Endothelial cell (in vitro differentiated cells): ENCODE measurements around the gene CXCL8. TPM values are rescaled to one million over a fixed set of nuclear protein-coding genes. Genes with fewer than 3 reads are reported as not detected.

Experiments
- DNase-seq: peaks from one replicate; pipeline ENCODE4 v3.0.0; 2021; ENCODE audit warnings: low spot score
- H3K27ac Mint-ChIP-seq: one replicate; pipeline ENCODE4 v1.8.0; 2021; ENCODE audit warnings: mixed read lengths, inconsistent platforms; ENCODE audit not compliant: unreplicated experiment
- H3K27me3 Mint-ChIP-seq: one replicate; pipeline ENCODE4 v1.8.0; 2021; ENCODE audit warnings: mild to moderate bottlenecking, moderate library complexity, mixed read lengths, inconsistent platforms; ENCODE audit not compliant: unreplicated experiment
- H3K36me3 Mint-ChIP-seq: one replicate; pipeline ENCODE4 v1.8.0; 2021; ENCODE audit warnings: mild to moderate bottlenecking, low read depth, mixed read lengths, inconsistent platforms; ENCODE audit not compliant: unreplicated experiment
- H3K4me1 Mint-ChIP-seq: one replicate; pipeline ENCODE4 v1.8.0; 2021; ENCODE audit warnings: mild to moderate bottlenecking, mixed read lengths, inconsistent platforms; ENCODE audit not compliant: unreplicated experiment
- H3K4me3 Mint-ChIP-seq: one replicate; pipeline ENCODE4 v1.8.0; 2021; ENCODE audit warnings: mild to moderate bottlenecking, mixed read lengths, inconsistent platforms; ENCODE audit not compliant: unreplicated experiment
- H3K9me3 Mint-ChIP-seq: one replicate; pipeline ENCODE4 v1.8.0; 2021; ENCODE audit warnings: mixed read lengths, inconsistent platforms; ENCODE audit not compliant: unreplicated experiment
- CTCF ChIP-seq: fragments of 200-600 bp; sonication (generic); IDR thresholded peaks from one replicate; pipeline ENCODE4 v1.5.0; 2021; ENCODE audit warnings: antibody characterized with exemption; ENCODE audit not compliant: unreplicated experiment
- total RNA-seq: library from RNA; stranded (reverse); fragmentation: NEBNext Ultra II Directional; extraction: Animal tissue kit (Norgen Biotek cat#: 25700); gene quantifications from one replicate; pipeline ENCODE4 v1.2.1, GENCODE V29; 2021; ENCODE audit not compliant: unreplicated experiment

CXCL8 gene
- total RNA-seq, 1 donor from 2014 or later = not detected

GRCh38 chr4:73707918-73708577 lies 32.3 kb upstream of the CXCL8 start:
- H3K27ac Mint-ChIP-seq = no peak overlapping the region
- H3K4me1 Mint-ChIP-seq = peaks cover 22% of the 10 kb centered on the region
- H3K9me3 Mint-ChIP-seq = no peaks in the 10 kb centered on the region
- no peak for DNase-seq
- TF ChIP-seq CTCF = no peak
- H3K27me3 Mint-ChIP-seq = no peaks in the 10 kb centered on the region
- H3K4me3 Mint-ChIP-seq = no peak overlapping the region
- H3K36me3 Mint-ChIP-seq = no peaks in the 10 kb centered on the region

GRCh38 chr4:73709451-73710033 lies 30.8 kb upstream of the CXCL8 start:
- no peak for TF ChIP-seq CTCF
- Mint-ChIP-seq H3K27ac (no peak overlapping the region), H3K27me3 (no peaks in the 10 kb centered on the region), H3K4me1 (peaks cover 22% of the 10 kb centered on the region), H3K4me3 (no peak overlapping the region), H3K9me3 (no peaks in the 10 kb centered on the region), H3K36me3 (no peaks in the 10 kb centered on the region)
- no peak for DNase-seq

- peaks cover 17% of the 10 kb centered on the region for H3K4me1 Mint-ChIP-seq
- DNase-seq = no peak
- no peak overlapping the region for H3K4me3 Mint-ChIP-seq
- no peaks in the 10 kb centered on the region for H3K36me3 Mint-ChIP-seq
- no peaks in the 10 kb centered on the region for H3K9me3 Mint-ChIP-seq
- TF ChIP-seq CTCF = no peak
- no peaks in the 10 kb centered on the region for H3K27me3 Mint-ChIP-seq
- H3K27ac Mint-ChIP-seq = no peak overlapping the region
These were observed 30.3 kb upstream of the CXCL8 start for GRCh38 chr4:73710094-73710493.

GRCh38 chr4:73711989-73712388 lies 28.4 kb upstream of the CXCL8 start:
- DNase-seq = no peak
- Mint-ChIP-seq H3K27me3 (no peaks in the 10 kb centered on the region), H3K4me3 (no peak overlapping the region), H3K4me1 (peaks cover 17% of the 10 kb centered on the region), H3K9me3 (no peaks in the 10 kb centered on the region), H3K36me3 (no peaks in the 10 kb centered on the region), H3K27ac (no peak overlapping the region)
- TF ChIP-seq CTCF = no peak

- H3K36me3 Mint-ChIP-seq = no peaks in the 10 kb centered on the region
- H3K27ac Mint-ChIP-seq = no peak overlapping the region
- DNase-seq = no peak
These were observed 26.7 kb upstream of the CXCL8 start for GRCh38 chr4:73713650-73714049.

More at GRCh38 chr4:73713650-73714049, 26.7 kb upstream of the CXCL8 start:
- H3K9me3 Mint-ChIP-seq = no peaks in the 10 kb centered on the region
- peaks cover 2% of the 10 kb centered on the region for H3K27me3 Mint-ChIP-seq
- no peak overlapping the region for H3K4me3 Mint-ChIP-seq
- H3K4me1 Mint-ChIP-seq = peaks cover 7% of the 10 kb centered on the region
- no peak for TF ChIP-seq CTCF
